ENCODE results near the gene CD109. TPM values are rescaled to one million over a fixed set of nuclear protein-coding genes. Genes with fewer than 3 reads are reported as not detected.

Gene CD109
- total and polyA plus RNA-seq, 10 of the 15 experiments (the other 5 are each of a cell fraction or from before 2014, with no cell fraction given), result 0.27 to 4.4 (median 2.1) TPM

- RAD21 ChIA-PET (ENCODE audit: unreplicated experiment), result no interaction called here
- Histone ChIP-seq H2AFZ (ENCODE audit: control insufficient read depth, low read depth, low read length) (no peak overlapping the region), H3K9me3 (replicated peaks; ENCODE audit: control insufficient read depth, insufficient read depth, low read length) (no peaks in the 10 kb centered on the region), H3K27ac (ENCODE audit: control insufficient read depth, insufficient read depth) (no peak overlapping the region), H4K20me1 (ENCODE audit: control insufficient read depth, insufficient read depth) (no peaks in the 10 kb centered on the region), H3K4me1 (ENCODE audit: control insufficient read depth, insufficient read depth, low read length) (no peaks in the 10 kb centered on the region), H3K9ac (ENCODE audit: control insufficient read depth, insufficient read depth, low read length) (no peak overlapping the region), H3K4me2 (ENCODE audit: control insufficient read depth, insufficient read depth) (no peak overlapping the region), H3K36me3 (ENCODE audit: control insufficient read depth in 2 of 2, insufficient read depth in 2 of 2, low read length in 1 of 2) (no peaks in the 10 kb centered on the region), H3K79me2 (ENCODE audit: control insufficient read depth, insufficient read depth, low read length) (no peaks in the 10 kb centered on the region), H3K4me3 (no peak overlapping the region), H3K27me3 (replicated peaks in 1 of 2; ENCODE audit: control insufficient read depth in 2 of 2, insufficient read depth in 2 of 2, low read length in 1 of 2) (no peaks in the 10 kb centered on the region; a peak in 1 of 4 replicates)
- 74% methylated on average over 1 of the region's 1 CpG for WGBS (ENCODE audit: insufficient coverage, insufficient replicate concordance, low lambda C conversion rate, missing lambda C conversion rate)
- BruUV-seq (replicated peaks), result no TSS peak
- in situ Hi-C loops (cut with MboI) (no loop called here), intact Hi-C loops (cut with micrococcal nuclease; ENCODE audit: unreplicated experiment) (no loop called here)
- TF ChIP-seq ATF7 (IDR thresholded peaks at IDR 0.05; ENCODE audit: low read depth) (no peak), MAX (IDR thresholded peaks at IDR 0.05; ENCODE audit: low read depth, low read length) (no peak), SP1 (IDR thresholded peaks at IDR 0.05; ENCODE audit: low read depth, low read length) (no peak), MLLT1 (IDR thresholded peaks at IDR 0.05) (no peak), ZNF24 (IDR thresholded peaks at IDR 0.05) (no peak), SUPT20H (IDR thresholded peaks at IDR 0.05; ENCODE audit: borderline replicate concordance, control insufficient read depth, low read depth, low read length) (no peak), RELB (IDR thresholded peaks at IDR 0.05; ENCODE audit: low read depth) (no peak), MYB (IDR thresholded peaks at IDR 0.05; ENCODE audit: borderline replicate concordance, low read depth, low read length) (no peak), JUNB (IDR thresholded peaks at IDR 0.05) (no peak)
- DNase-seq (ENCODE audit: low read depth, low spot score), result no peak
- ATAC-seq, result no peak
- CTCF ChIA-PET, result interaction anchor here (0.6 to 1.3 kb wide), 3 partner anchors 19 to 30 kb away, joined by 3 to 8 read pairs (median 3); no protein-coding TSS in a partner anchor
- no peak for FAIRE-seq
- POLR2A ChIA-PET, result interaction anchor here (0.6 to 1.0 kb wide), 2 partner anchors 49 to 624 kb away, joined by 3 to 5 read pairs; no protein-coding TSS in a partner anchor
- SMC1A ChIA-PET (ENCODE audit: uncharacterized antibody, unreplicated experiment), result interaction anchor here (0.5 to 0.6 kb wide), 2 partner anchors 11 to 67 kb away, joined by 3 to 4 read pairs; no protein-coding TSS in a partner anchor
These were observed 7.5 kb downstream of the CD109 start for GRCh38 chr6:73703466-73703865.
